GF-D8 (cell line): ENCODE results near the gene ARL6.
"Not testable (repeated sequence)": the region's sequence is repeated elsewhere in the genome, so short reads cannot be mapped to it uniquely, and the experiment has no call there.

Experiments
- DNase-seq: peaks from one replicate; lab custom pipeline; 2025; lab: John Stamatoyannopoulos, UW

ARL6 gene

DNA sequence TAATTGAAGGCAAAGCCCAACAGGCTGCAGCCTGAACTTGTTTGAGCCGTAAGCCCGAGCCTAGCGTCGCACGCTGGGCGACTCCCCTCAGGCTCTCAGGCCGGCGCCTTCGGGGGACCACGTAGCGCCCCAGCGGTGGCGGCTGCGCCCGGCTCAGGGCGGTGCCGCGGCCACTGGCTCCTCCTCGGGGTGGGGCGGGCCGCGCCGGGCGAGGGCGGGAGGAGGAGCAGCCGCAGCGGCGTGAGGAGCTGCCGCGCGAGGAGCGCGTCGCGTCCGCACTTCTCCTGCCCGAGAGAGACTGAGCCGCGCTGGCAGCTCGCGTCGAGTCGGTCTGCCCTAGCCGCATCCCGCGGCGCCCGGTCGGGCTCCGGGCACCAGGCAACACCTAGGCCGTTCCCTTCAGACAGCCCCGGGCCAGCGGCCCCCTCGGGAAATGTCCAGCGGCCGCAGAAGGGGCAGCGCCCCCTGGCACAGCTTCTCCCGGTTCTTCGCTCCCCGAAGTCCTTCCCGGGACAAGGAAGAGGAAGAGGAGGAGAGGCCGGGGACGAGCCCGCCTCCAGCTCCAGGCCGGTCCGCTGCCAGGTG, 57.3 kb downstream of the ARL6 start, which contains the start of gene CRYBG3:
TSS of gene CRYBG3 (plus strand) at position 238 of the 585 bp plus-strand sequence. CDS start at position 434, 196 bp downstream.
- DNase-seq = peak; percentile 35

DNA sequence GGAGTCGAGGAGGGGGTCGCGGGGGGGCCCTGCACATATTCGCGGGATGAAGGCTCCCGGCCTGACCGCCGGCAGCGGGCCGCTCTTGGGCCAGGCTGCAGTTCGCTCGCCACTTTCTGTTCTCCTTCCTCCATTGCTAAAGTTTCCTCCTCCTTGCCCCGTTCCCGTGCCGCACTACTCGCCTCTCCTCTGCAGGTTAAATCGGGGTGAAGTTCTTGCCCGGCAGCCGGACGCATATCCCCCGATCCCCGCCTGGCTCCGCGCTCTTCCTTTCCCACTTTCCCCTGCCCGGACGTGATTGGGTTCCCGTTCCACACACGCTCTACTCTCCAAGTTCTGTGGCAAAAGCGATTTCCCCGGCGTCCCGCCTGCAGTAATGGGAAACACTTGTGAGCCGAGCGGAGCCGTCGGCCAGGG, 57.8 kb downstream of the ARL6 start:
- DNase-seq = no peak

GRCh38 chr3:97823046-97824004, 58.8 kb downstream of the ARL6 start:
- no peak for DNase-seq

GRCh38 chr3:97825101-97825500, 60.5 kb downstream of the ARL6 start:
- DNase-seq = no peak

- no peak for DNase-seq
Observed at GRCh38 chr3:97827741-97828471, 63.3 kb downstream of the ARL6 start.

GRCh38 chr3:97829198-97829597, 64.6 kb downstream of the ARL6 start:
- DNase-seq = no peak

GRCh38 chr3:97830638-97831037, 66.1 kb downstream of the ARL6 start:
- no peak for DNase-seq

DNA sequence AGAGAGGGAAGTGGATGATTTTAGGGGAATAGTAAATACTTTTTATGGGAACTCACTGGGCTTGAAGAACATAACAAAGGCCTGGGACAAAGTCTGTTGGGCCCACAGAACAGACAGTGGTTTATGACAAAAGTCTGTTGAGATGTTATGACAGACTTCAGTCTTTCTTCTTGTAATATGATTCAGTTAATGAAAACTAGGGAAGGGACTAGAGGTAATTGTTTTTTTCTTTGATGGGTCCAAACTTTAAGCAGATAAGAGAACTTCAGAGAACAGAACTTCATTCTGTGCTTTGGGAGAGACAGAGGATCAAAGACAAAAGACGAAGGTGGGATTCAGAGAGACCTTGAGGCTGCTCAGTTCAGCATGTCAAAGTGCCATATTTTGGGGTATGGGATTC, 66.6 kb downstream of the ARL6 start:
- DNase-seq = no peak

DNA sequence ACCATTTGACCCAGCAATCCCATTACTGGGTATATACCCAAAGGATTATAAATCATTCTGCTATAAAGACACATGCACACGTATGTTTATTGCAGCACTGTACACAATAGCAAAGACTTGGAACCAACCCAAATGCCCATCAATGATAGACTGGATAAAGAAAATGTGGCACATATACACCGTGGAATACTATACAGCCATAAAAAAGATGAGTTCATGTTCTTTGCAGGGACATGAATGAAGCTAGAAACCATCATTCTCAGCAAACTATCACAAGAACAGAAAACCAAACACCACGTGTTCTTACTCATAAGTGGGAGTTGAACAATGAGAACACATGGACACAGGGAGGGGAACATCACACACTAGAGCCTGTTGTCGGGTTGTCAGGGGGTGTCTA, 68.6 kb downstream of the ARL6 start:
- DNase-seq = not testable (repeated sequence)

GRCh38 chr3:97835761-97836160, 71.2 kb downstream of the ARL6 start:
- no peak for DNase-seq

DNA sequence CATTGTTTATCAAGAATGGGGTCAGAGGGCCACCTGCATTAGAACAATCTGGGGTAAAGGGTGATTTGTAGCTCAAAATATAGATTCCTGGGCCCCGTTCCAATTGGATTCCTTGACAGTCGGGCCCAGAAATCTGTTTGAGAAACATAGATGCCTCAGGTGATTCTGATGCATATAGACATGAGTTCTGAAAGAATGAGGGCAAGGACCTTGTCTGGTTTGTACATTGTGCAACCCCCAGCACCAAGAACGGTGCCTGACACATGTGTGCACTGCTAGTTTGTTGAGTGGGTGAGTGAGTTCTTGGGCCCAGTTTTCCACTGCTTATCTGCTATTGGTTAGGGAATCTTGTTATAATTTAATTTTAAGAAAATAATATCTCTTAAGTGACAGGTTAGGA, 73.8 kb downstream of the ARL6 start:
- DNase-seq = no peak

DNA sequence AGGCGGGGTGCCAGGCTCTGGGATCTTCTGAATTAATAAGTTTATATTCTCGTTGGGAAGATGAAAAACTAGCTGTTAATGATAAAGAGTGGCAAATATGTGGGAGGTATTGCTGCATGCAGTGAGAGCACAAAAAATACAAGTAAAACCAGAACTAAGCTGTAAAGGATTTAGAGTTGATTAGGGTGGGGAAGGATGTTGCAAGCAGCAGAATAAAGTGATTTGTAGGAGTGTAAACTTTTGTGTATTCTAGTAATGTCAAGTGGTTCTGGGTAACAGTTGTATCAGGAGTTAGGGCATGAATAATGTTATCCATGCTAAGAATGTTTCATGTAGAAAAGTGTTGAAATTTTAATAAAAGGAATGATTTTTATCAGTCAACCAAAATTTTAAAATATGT, 75.4 kb downstream of the ARL6 start:
- no peak for DNase-seq

DNA sequence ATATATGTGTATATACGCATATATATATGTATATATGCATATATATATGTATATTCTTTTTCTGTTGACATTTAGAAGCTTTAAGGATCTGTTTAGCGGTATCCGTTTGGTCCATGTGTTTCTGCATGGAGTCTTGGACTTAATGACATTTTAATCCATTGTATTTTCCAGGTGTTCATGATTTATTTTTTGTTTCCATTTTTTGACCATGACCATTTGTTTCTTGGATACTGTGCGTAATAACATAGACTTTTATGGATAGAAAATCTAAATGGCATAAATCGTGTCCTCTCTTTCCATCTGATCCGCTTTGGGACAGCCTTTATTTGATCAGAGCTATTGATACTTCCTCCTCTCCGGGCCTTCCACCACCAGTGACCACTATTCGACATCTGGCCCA, 76.7 kb downstream of the ARL6 start:
- DNase-seq = no peak

DNA sequence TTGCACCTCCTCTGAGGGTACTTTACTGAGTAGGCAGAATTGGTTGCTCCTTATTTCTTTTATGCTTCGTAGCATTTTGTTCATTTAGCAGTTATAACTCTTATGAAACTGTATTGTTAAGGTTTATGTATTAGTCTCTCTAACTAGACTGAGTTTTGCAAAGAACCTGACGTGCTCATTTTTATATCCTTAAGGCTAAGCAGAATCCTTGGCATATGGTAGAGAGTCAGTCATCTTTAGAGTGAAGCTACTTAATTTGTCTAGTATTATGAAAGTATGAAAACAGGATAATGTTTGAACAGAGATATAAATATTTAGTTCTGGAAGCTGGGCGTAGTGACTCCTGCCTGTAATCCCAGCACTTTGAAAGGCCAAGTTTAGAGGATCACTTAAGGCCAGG, 77.4 kb downstream of the ARL6 start:
- DNase-seq = no peak

DNA sequence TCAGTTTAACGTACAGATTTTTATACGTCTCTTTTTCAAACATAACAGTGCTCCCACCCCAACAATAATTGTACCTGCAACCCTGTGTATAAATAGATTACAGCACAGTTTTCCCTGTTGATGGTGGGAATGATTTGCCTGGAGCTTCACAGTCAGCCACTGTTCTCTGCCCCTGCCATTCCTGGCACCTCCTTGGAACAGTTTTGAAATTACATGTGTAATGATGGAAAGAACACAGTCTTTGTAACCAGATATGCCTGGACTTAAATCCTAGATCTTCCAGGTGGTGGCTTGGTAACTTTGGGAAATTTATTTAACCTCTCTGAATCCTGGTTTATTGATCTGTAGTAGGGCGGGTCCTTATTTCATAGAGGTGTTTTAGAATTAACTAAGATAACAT, 84.2 kb downstream of the ARL6 start:
- DNase-seq = no peak
